ENCODE data around the gene INAVA. TPM values are rescaled to one million over a fixed set of nuclear protein-coding genes. Genes with fewer than 3 reads are reported as not detected.
A peak's percentile ranks its signal among the peaks of the same experiment; 100 is the strongest.

INAVA gene
- total and polyA plus RNA-seq, 9 of the 15 experiments (the other 6 are each of a cell fraction or from before 2014, with no cell fraction given), result 0.09 TPM; not detected in 8

- 1% methylated on average over 4 of the region's 7 CpGs for WGBS (ENCODE audit: insufficient coverage, low coverage, missing lambda C conversion rate)
- H2AFZ ChIP-seq (ENCODE audit: low read depth, low read length), result no peak overlapping the region
- DNase-seq (ENCODE audit: extremely low read depth in 1 of 4, low spot score in 3 of 4) (no peak), FAIRE-seq (no peak), ATAC-seq (peak; percentile 53; the same call in 2 of the 3 replicates)
- H3K9me3 ChIP-seq (replicated peaks; ENCODE audit: control insufficient read depth, insufficient read depth, low read depth, low read length), result no peaks in the 10 kb centered on the region
- no peak overlapping the region for H3K27ac ChIP-seq (ENCODE audit: extremely low read depth, low read depth, low read length)
- no peak overlapping the region for H3K4me2 ChIP-seq (ENCODE audit: insufficient read depth, low read length)
- peaks cover 16% of the 10 kb centered on the region for H4K20me1 ChIP-seq (replicated peaks; ENCODE audit: control insufficient read depth, insufficient read depth, low read length)
- H3K36me3 ChIP-seq (ENCODE audit: control insufficient read depth, insufficient read depth, low read length), result no peaks in the 10 kb centered on the region
- intact Hi-C loops (cut with micrococcal nuclease) (no loop called here), in situ Hi-C loops (cut with MboI) (no loop called here)
- H3K79me2 ChIP-seq (ENCODE audit: control insufficient read depth, insufficient read depth, low read length), result no peaks in the 10 kb centered on the region
- H3K4me1 ChIP-seq (replicated peaks in 1 of 2; ENCODE audit: control insufficient read depth in 2 of 2, insufficient read depth in 2 of 2, low read length in 2 of 2), result peaks cover 7 to 14% of the 10 kb centered on the region in 2 experiments; a peak in 4 of 5 replicates
- ChIA-PET POLR2A (interaction anchor here (0.6 to 1.2 kb wide), 4 partner anchors 8 to 27 kb away, joined by 3 to 6 read pairs (median 4); no protein-coding TSS in a partner anchor), CTCF (ENCODE audit: low intra/inter-chr PET ratio) (no interaction called here)
- H3K4me3 ChIP-seq, result no peak overlapping the region
- no peak overlapping the region for H3K9ac ChIP-seq (ENCODE audit: insufficient read depth in 1 of 2, low read depth in 2 of 2, low read length in 2 of 2)
- peaks cover 63 to 64% of the 10 kb centered on the region in 2 experiments for H3K27me3 ChIP-seq (ENCODE audit: control insufficient read depth in 2 of 2, insufficient read depth in 2 of 2, low read length in 2 of 2)
- BruUV-seq (replicated peaks), result no TSS peak
- no peaks in the 10 kb centered on the region for H3K9me1 ChIP-seq (ENCODE audit: control insufficient read depth, insufficient read depth, low read length)
- TF ChIP-seq ZNF436 (CRISPR knock-in tag; IDR thresholded peaks at IDR 0.05) (no peak), PKNOX1 (IDR thresholded peaks at IDR 0.05) (no peak), CHD2 (IDR thresholded peaks at IDR 0.05; ENCODE audit: low read depth, low read length) (no peak), CREB3 (tag; conservative IDR thresholded peaks at IDR 0.05; ENCODE audit: low read depth) (no peak), SAFB (IDR thresholded peaks at IDR 0.05; ENCODE audit: borderline replicate concordance, low read depth, low read length) (no peak), MXD1 (CRISPR knock-in tag; IDR thresholded peaks at IDR 0.05; ENCODE audit: borderline replicate concordance, poor library complexity, severe bottlenecking) (no peak), FOXJ3 (CRISPR knock-in tag; IDR thresholded peaks at IDR 0.05) (no peak), SMARCC2 (IDR thresholded peaks at IDR 0.05; ENCODE audit: low read depth) (no peak), ZFP1 (CRISPR knock-in tag; IDR thresholded peaks at IDR 0.05) (no peak), MITF (IDR thresholded peaks at IDR 0.05) (no peak), STAG1 (CRISPR knock-in tag; IDR thresholded peaks at IDR 0.05; ENCODE audit: borderline replicate concordance) (no peak), HES1 (IDR thresholded peaks at IDR 0.05; ENCODE audit: low read depth) (no peak), ASH1L (IDR thresholded peaks at IDR 0.05; ENCODE audit: borderline replicate concordance, low read depth, partially characterized antibody) (no peak), NFRKB (IDR thresholded peaks at IDR 0.05; ENCODE audit: low read depth) (no peak), ELF1 (tag; IDR thresholded peaks at IDR 0.05) (no peak), NFE2L1 (tag; IDR thresholded peaks at IDR 0.05; ENCODE audit: borderline replicate concordance, low read depth) (no peak), ZNF778 (CRISPR knock-in tag; IDR thresholded peaks at IDR 0.05) (no peak), RAD21 (CRISPR knock-in tag; conservative IDR thresholded peaks at IDR 0.05 in 1 of 2, IDR thresholded peaks at IDR 0.05 in 1 of 2) (no peak), ARID2 (IDR thresholded peaks at IDR 0.05) (no peak)
These were observed 6.3 kb upstream of the INAVA start for GRCh38 chr1:200888349-200888838.
